ENCODE results near the gene LYAR. TPM values are rescaled to one million over a fixed set of nuclear protein-coding genes. Genes with fewer than 3 reads are reported as not detected.

Gene LYAR
- total RNA-seq, 1 donor from 2014 or later = 7.7 TPM

GRCh38 chr4:4225915-4226605 is 63.9 kb downstream of the LYAR start:
- FAIRE-seq (no peak), DNase-seq (ENCODE audit: low spot score in 2 of 2) (no peak)

Other genes starting within 250 kb of the LYAR start
- not detected for gene OTOP1, start 63.2 kb downstream of the LYAR start, total RNA-seq
- gene TMEM128, start 41.9 kb downstream of the LYAR start, total RNA-seq = 46.5 TPM
- 8.6 TPM for gene ZBTB49, start 97 bp upstream of the LYAR start, total RNA-seq
- gene NSG1, start 96.9 kb upstream of the LYAR start, total RNA-seq = 302 TPM

All from frontal cortex (tissue), 4 donors.